Left lung (tissue), 10 donors: ENCODE results near the gene MGMT. TPM values are rescaled to one million over a fixed set of nuclear protein-coding genes. Genes with fewer than 3 reads are reported as not detected.

Experiments
- ATAC-seq: fragments of 200-7000 bp; cut with Tn5 transposase; one replicate; pipeline ENCODE4 v1.9.1; 2020; ENCODE audit warnings: moderate library complexity
- DNase-seq, 4 donors: peaks; one replicate each; pipeline ENCODE4 v3.0.0-alpha.2; 2013 to 2020
- H3K27ac ChIP-seq, 2 donors: fragments of 200-600 bp; sonication (generic) in 1 of 2; one replicate each; pipeline versions ENCODE4 v1.5.0 to v1.8.0; 2020 to 2021
- H3K27me3 ChIP-seq, 2 donors: fragments of 200-600 bp; sonication (generic) in 1 of 2; one replicate each; pipeline versions ENCODE4 v1.5.0 to v1.8.0; 2020 to 2021
- H3K36me3 ChIP-seq, 2 donors: fragments of 200-600 bp; sonication (generic) in 1 of 2; one replicate each; pipeline versions ENCODE4 v1.5.0 to v1.8.0; 2020 to 2021
- H3K4me1 ChIP-seq, 2 donors: fragments of 200-600 bp; one replicate each; pipeline ENCODE4 v1.8.0; 2021
- H3K4me3 ChIP-seq, 2 donors: fragments of 200-600 bp; sonication (generic) in 1 of 2; one replicate each; pipeline versions ENCODE4 v1.5.0 to v1.8.0; 2020 to 2021; ENCODE audit warnings: mild to moderate bottlenecking in 1 of 2
- H3K9me3 ChIP-seq, 2 donors: fragments of 200-600 bp; sonication (generic) in 1 of 2; one replicate each; pipeline versions ENCODE4 v1.5.0 to v1.8.0; 2020 to 2021
- intact Hi-C, 2 donors: fragments of 100-400 bp; cut with DNase I; formaldehyde crosslinking; loops; one replicate each; pipeline versions ENCODE4 v1.11.2 to v1.14.2; 2022
- polyA plus RNA-seq, 6 donors: library from polyadenylated mRNA; unstranded; fragments of 120-200 nt; gene quantifications; one replicate each; pipeline ENCODE4 v1.2.1, GENCODE V29; 2013; ENCODE audit not compliant: insufficient read length in 6 of 6
- total RNA-seq, 2 donors: library from RNA; stranded (reverse); fragmentation: NEBNext Ultra II Directional; extraction: Animal tissue kit (Norgen Biotek cat#: 25700); gene quantifications; one replicate each; pipeline ENCODE4 v1.2.1, GENCODE V29; 2021
- TF ChIP-seq, protein P1 (sequence below), 2 donors: fragments of 200-600 bp; sonication (generic) in 1 of 2; IDR thresholded peaks; one replicate each; pipeline versions ENCODE4 v1.5.0 to v1.8.0; 2021; ENCODE audit warnings: antibody characterized with exemption in 2 of 2
- donor health status: DM: no; HTN: yes; CAD: no.
- donor health status: DM: no; HTN: no; CAD: no.

Gene MGMT
- total and polyA plus RNA-seq, 8 donors, result 13.1 to 25.5 (median 17.0) TPM

DNA sequence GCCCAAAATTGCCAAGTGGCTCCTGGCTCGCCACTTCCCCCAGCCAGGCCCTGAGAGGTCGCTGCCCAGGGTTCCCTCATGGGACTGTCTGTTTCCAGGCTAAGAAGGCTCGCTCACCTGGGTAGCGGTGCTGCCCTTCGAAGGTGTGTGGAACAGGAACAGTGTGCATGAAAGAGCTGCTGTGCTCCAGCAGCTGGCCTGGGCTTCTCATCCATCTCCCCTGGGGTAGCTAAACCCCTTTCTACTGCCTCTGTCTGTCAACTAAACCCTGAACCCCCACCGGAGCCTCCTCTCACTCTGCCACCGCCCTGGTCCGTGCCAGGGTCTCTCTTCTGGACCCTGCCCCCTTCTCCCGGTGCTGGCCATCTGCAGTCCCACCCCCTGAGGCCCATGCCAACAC is 344.2 kb downstream of the MGMT start:
- no peak overlapping the region for H3K4me3 ChIP-seq
- peaks cover 0 to 13% of the 10 kb centered on the region in 2 donors for H3K27me3 ChIP-seq
- intact Hi-C loops, result no loop called here
- DNase-seq (no peak), ATAC-seq (no peak)
- H3K36me3 ChIP-seq, result no peaks in the 10 kb centered on the region
- no peaks in the 10 kb centered on the region for H3K4me1 ChIP-seq
- TF ChIP-seq, protein P1, sequence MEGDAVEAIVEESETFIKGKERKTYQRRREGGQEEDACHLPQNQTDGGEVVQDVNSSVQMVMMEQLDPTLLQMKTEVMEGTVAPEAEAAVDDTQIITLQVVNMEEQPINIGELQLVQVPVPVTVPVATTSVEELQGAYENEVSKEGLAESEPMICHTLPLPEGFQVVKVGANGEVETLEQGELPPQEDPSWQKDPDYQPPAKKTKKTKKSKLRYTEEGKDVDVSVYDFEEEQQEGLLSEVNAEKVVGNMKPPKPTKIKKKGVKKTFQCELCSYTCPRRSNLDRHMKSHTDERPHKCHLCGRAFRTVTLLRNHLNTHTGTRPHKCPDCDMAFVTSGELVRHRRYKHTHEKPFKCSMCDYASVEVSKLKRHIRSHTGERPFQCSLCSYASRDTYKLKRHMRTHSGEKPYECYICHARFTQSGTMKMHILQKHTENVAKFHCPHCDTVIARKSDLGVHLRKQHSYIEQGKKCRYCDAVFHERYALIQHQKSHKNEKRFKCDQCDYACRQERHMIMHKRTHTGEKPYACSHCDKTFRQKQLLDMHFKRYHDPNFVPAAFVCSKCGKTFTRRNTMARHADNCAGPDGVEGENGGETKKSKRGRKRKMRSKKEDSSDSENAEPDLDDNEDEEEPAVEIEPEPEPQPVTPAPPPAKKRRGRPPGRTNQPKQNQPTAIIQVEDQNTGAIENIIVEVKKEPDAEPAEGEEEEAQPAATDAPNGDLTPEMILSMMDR (IDR thresholded peaks at IDR 0.05), result no peak
- H3K27ac ChIP-seq, result no peak overlapping the region
- peaks cover 0 to 7% of the 10 kb centered on the region in 2 donors for H3K9me3 ChIP-seq

DNA sequence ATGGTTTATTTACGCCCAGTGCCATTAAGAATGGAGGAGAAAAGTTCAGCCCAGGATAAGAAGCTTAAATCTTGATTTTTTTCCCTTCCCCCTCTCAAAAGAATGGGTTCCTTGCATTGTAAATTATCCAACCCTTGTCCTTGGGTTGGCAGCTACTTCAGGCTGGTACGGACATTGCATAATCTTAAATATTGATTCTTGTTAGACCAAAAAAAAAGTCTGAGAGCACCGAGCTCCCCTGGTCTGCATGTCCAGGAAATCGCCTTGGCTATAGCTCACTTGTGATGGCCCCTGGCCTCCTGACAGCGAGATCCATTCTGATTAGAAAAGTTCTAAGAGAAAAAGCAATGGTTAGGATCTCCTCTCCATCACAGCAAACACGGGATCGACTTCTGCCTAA is 345.4 kb downstream of the MGMT start:
- no peak for DNase-seq
- intact Hi-C loops, result no loop called here
- no peak for ATAC-seq
- no peak overlapping the region for H3K27ac ChIP-seq
- no peak overlapping the region for H3K4me3 ChIP-seq
- no peaks in the 10 kb centered on the region for H3K36me3 ChIP-seq
- TF ChIP-seq, protein P1 (IDR thresholded peaks at IDR 0.05), result no peak
- H3K27me3 ChIP-seq, result peaks cover 0 to 13% of the 10 kb centered on the region in 2 donors
- no peaks in the 10 kb centered on the region for H3K4me1 ChIP-seq
- peaks cover 0 to 3% of the 10 kb centered on the region in 2 donors for H3K9me3 ChIP-seq

DNA sequence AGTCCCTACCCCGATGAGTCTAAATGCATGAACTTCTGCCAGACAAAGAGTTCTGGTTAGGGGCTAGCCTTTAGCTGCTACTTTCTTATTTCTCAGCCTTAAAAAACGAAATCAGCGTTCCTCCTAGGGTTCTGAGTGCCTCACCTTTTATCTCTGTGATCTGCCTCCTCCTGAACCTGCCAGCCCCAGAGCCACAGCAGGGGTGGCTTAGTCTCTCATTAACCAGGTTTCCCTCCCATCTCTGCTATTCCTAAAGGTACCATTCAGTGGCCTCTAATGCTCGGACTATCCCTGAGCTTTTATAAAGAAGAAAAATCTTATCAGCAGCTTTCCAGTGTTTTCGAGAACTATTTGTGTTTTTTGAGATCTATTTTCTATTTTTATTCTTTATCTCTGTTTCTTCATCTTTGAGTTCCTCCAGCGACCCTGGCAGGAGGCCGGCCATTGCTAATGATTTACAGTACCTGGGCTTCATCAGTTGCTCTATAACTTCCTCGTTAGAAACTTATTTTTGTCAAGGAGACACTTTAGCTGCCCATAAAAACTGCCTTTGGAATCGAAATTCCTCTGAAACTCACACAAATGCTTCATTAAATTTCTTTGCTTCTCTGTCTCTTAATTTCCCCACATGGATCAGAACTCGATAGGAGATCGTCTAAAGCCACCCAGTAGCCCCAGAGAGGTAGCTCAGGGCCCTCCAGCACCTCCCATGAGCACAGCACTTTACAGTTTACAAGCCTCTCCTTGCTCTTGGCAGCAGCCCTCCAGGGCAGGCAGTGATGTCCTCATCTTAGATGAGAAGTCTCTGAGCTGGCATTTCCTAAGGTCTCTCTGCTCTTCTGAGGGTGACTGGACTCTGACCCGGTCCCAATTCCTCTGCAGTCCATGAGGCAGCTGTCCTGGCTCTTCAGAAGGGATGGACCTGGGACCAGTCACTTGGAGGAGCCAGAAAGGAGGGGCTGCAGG is 347.9 kb downstream of the MGMT start:
- TF ChIP-seq, protein P1 (IDR thresholded peaks at IDR 0.05), result no peak
- Histone ChIP-seq H3K27ac (no peak overlapping the region), H3K9me3 (peaks cover 0 to 6% of the 10 kb centered on the region in 2 donors), H3K4me1 (no peaks in the 10 kb centered on the region), H3K27me3 (peaks cover 0 to 13% of the 10 kb centered on the region in 2 donors), H3K4me3 (no peak overlapping the region), H3K36me3 (no peaks in the 10 kb centered on the region)
- no peak for ATAC-seq
- intact Hi-C loops, result no loop called here
- DNase-seq, result no peak

DNA sequence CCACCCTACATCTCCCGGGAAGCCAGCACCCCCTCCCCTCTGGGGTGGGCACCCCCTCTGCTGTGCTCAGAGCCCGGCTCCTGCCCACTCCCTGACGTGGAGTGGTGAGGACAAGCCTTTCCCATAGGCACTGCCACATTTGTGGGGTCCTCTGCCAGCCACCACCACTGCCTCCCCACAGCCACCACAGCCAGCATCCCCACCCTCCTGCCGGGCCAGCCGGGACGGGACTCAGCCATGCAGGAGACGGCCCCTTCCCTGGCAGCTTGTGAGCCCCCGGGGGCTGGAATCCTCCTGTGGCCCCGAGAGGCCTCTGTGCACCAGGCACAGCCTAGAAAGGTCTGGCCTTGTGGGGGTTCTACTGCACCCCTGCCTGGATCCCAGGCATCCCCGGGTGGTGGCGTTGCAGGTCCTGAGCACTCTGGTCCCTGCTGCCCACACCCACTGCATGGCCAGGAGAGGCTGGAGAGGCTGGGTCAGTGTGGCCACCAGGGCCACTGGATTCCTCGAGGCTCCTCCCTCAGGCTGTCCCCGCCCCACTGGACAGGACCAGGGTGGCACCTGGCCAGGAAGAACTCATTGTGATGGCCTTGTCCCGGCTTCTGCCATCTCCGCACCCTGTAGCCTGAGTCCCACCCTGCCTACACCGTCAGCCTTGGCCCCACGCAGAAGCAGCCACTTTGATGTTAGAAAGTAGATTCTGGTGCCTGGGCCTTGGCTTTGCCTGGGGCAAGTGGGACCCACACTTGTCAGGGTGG is 349.0 kb downstream of the MGMT start:
- ATAC-seq (no peak), DNase-seq (no peak)
- Histone ChIP-seq H3K9me3 (peaks cover 0 to 6% of the 10 kb centered on the region in 2 donors), H3K27ac (no peak overlapping the region), H3K4me3 (no peak overlapping the region), H3K27me3 (peaks cover 0 to 8% of the 10 kb centered on the region in 2 donors), H3K4me1 (no peaks in the 10 kb centered on the region), H3K36me3 (no peaks in the 10 kb centered on the region)
- TF ChIP-seq, protein P1 (IDR thresholded peaks at IDR 0.05), result no peak
- intact Hi-C loops, result no loop called here

DNA sequence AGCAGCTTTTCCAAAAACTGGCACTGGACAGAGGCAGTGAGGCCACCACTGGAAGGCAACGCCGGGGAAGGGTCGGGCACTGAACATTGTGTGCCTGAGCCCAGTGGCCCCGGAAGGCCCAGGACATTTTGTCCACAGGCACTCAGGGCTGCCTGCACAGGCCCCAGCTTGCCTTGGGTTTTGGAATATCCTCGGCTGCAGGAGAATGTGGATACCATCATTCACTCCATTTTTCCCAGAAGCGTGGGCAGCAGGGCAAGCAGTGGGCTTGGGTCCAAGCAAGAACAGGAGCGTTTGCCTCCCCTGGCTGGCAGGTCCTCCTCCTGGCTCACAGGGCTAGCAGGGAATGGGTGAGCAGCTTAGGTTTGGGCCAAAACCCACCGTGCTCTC is 349.6 kb downstream of the MGMT start:
- ATAC-seq (no peak), DNase-seq (no peak)
- TF ChIP-seq, protein P1 (IDR thresholded peaks at IDR 0.05), result no peak
- Histone ChIP-seq H3K4me3 (no peak overlapping the region), H3K27ac (no peak overlapping the region), H3K4me1 (no peaks in the 10 kb centered on the region), H3K9me3 (peaks cover 0 to 6% of the 10 kb centered on the region in 2 donors), H3K36me3 (no peaks in the 10 kb centered on the region), H3K27me3 (peaks cover 0 to 2% of the 10 kb centered on the region in 2 donors)
- intact Hi-C loops, result no loop called here
